NCI-H187 (cell line): ENCODE data around the gene ZBTB25.

Experiments used
- DNase-seq, 2 experiments: peaks; one replicate each; lab custom pipeline; 2025; lab: John Stamatoyannopoulos, UW

The ZBTB25 gene

GRCh38 chr14:64476438-64476837, 27.2 kb downstream of the ZBTB25 start:
- no peak for DNase-seq

- DNase-seq: no peak
These were observed 27.9 kb downstream of the ZBTB25 start for GRCh38 chr14:64475585-64476273.

- no peak for DNase-seq
These were observed 28.9 kb downstream of the ZBTB25 start for GRCh38 chr14:64474698-64475097.

DNA sequence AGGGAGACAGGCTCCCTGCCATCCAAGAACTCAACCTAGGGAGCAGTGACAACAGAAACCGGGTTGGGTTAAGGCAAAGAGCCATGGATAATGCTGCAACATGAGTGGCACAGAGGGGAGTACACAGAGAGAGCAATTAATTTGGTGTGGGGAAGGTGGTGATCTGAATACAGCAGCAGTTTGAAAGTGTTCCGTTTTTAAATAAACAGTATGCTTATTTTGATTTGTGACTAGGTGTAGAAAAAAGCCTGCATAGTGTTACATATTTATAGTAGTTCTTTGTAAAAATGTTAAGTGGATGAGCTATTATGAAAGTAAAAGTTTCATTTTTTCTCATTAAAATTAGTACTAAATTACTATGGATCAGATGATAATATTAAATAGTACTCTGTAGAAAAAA, 29.6 kb downstream of the ZBTB25 start:
- DNase-seq: no peak

- no peak for DNase-seq
These were observed 35.2 kb downstream of the ZBTB25 start for GRCh38 chr14:64468451-64468850.

DNA sequence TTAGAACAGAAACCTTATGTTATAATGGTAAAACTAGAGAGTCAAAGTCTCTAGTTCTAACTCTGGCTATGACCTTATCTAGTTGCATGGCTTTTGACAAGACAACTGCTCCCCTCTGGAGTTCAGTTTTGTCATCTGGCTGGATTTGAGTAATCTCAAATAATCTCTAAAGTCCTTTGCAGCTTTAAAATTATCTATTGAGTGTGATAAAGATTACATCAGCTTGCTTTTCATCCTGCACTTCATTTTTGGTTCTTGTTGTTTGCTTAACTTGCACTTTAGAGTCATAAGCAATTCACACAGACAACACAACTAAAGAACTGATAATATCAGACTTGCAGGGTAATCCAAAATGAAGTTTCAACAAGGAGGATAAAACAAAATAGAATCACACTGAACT, 36.1 kb downstream of the ZBTB25 start:
- DNase-seq: no peak

DNA sequence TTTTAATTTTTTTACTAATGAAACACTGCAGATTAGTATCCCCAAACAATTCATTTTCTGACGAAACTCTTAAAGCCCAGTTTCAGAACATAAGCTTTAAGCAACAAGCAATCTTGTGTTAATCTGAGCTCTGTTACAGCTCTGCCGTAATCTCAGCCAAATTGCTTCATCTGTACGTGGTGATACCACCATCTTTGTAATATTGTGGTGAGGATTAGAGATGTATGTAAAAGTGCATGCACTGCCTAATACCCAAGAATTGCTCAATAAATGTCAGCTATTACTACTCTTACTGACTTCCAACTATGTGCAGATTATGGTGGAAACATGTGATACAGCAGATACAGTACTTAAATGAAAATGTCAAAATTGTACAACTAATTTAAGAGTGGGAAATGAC, 36.5 kb downstream of the ZBTB25 start:
- no peak for DNase-seq

- peak in 1 of 2 experiments; percentile 5 for DNase-seq
These were observed 37.6 kb downstream of the ZBTB25 start for GRCh38 chr14:64465831-64466554.

- peak; percentile 47 to 87 for DNase-seq
These were observed 38.3 kb downstream of the ZBTB25 start, which contains the start of gene AKAP5 for GRCh38 chr14:64465191-64465822. AKAP5 (plus strand) TSS chr14:64465499; CDS start chr14:64468395, 2,896 bp downstream.

GRCh38 chr14:64464651-64465050, 39.0 kb downstream of the ZBTB25 start:
- DNase-seq: peak in 1 of 2 experiments; percentile 4

- no peak for DNase-seq
These were observed 39.8 kb downstream of the ZBTB25 start for GRCh38 chr14:64463873-64464272.

DNA sequence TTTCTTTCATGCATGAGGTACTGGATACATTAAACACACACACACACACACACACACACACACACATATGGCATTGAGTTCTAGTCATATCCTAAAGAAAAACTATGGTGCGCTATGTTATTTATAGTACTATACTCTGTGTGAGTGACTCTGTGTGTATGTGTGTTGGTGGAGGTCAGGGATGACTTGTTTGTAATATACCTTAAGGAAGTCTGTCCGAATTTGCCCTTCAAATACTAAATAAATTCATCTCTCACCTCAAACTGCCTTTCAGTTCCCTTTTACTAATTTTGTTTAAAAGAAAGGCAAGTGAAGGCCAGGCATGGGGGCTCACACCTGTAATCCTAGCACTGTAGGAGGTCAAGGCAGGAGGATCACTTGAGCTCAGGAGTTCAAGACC, 40.4 kb downstream of the ZBTB25 start:
- DNase-seq: no peak

GRCh38 chr14:64461221-64461620, 42.4 kb downstream of the ZBTB25 start:
- no peak for DNase-seq

GRCh38 chr14:64459405-64460136, 44.1 kb downstream of the ZBTB25 start:
- no peak for DNase-seq

DNA sequence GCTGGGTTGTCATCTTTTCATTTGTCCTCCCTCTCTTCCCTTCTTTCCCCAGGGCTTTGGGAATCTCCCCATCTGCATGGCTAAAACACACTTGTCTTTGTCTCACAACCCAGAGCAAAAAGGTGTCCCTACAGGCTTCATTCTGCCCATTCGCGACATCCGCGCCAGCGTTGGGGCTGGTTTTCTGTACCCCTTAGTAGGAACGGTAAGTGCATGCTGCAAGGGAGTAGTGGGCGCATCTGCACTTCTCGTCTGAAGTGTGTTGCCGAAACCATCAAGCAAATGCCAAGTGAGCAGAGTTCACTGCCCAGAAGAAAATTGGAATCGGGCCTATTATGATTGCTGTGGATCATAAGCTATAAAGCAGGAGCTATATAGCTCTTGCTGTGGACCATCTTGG, 49.0 kb downstream of the ZBTB25 start:
- DNase-seq: no peak

DNA sequence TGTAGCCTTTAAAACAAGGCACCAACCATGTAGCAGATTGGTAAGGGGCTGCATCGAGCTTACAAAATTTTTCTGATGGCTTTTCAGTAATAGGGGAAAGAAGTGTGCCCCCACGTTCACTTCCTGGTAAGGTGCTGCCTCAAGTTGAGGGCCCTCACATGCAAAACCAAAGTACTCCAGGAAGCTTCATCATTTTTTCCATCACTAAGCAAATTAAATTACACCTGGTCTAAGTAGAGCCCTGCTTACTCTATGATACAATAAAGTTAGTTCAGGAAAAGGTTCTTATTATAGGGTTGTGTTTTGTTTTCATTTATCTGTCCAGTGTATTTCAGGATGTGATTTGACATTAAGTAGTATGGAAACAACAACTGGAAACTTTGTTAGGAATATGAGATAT, 53.4 kb downstream of the ZBTB25 start:
- DNase-seq: no peak

- no peak for DNase-seq
These were observed 55.6 kb downstream of the ZBTB25 start for GRCh38 chr14:64447876-64448670.

GRCh38 chr14:64444984-64445845, 58.4 kb downstream of the ZBTB25 start:
- DNase-seq: no peak

DNA sequence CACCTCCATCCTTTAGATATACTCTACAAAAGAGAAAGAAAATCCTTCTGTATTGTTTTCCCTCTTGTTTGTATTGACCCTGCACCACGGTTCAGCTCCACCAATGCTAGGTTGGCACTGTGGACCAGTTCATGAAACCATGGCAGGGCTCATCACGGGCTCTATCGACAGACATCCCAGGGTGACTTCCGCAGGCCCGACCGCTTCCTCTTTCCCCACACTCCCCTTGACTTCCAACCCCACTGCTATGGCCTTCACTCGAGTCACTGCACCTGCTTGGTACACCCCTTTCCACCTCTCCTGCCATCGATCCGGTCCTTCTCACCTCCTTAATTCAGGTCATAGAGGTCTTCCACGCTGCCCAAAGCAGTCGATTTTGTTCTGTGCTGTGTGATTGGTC, 59.5 kb downstream of the ZBTB25 start:
- no peak for DNase-seq

DNA sequence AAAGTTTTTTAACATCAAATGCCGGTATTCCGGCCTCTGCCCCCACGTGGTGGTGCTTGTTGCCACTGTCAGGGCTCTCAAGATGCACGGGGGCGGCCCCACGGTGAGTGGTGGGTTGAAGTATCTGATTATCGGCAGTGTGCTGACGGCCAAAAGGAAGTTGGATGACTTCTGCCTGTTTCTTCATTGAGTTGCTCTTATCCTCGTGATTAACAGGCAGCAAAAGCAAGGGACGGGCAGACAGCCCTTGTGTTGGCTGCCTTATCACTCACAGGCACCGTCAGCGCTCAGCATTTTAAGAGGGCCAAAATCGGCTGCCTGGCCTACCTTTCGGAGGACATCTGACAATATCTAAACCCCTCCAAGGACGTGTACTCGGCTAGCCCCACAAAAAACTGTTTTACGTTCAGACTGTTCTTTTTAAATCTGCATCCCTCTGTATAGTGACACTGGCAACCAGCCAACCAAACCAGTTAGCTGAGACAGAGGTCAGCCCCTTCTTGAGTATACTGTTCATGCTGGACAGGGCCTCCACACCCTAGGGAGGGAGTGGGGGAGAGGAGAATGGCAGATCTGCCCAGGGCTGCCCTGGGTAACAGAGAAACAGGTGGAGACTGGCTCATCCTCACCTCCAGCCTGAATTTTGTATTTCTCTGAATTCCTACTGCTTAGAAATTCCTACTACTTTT, 61.2 kb downstream of the ZBTB25 start:
- no peak for DNase-seq
